ENCODE data around the gene MCL1.

The MCL1 gene

GRCh38 chr1:150537732-150538684 lies 41.4 kb downstream of the MCL1 start:
- DNase-seq (no peak), ATAC-seq (replicated peaks) (no peak)
- Mint-ChIP-seq H3K4me3 (no peak overlapping the region), H3K36me3 (no peaks in the 10 kb centered on the region), H3K27ac (no peak overlapping the region), H3K27me3 (peaks cover 0 to 8% of the 10 kb centered on the region in 2 donors), H3K9me3 (no peaks in the 10 kb centered on the region), H3K4me1 (no peaks in the 10 kb centered on the region)

GRCh38 chr1:150536836-150537731 lies 42.3 kb downstream of the MCL1 start:
- Mint-ChIP-seq H3K4me3 (no peak overlapping the region), H3K36me3 (no peaks in the 10 kb centered on the region), H3K9me3 (no peaks in the 10 kb centered on the region), H3K27ac (no peak overlapping the region), H3K27me3 (peaks cover 0 to 8% of the 10 kb centered on the region in 2 donors), H3K4me1 (peaks cover 4 to 8% of the 10 kb centered on the region in 2 donors)
- no peak for ATAC-seq (replicated peaks)
- DNase-seq = no peak

- H3K4me1 Mint-ChIP-seq = peaks cover 7 to 17% of the 10 kb centered on the region in 2 donors
- no peaks in the 10 kb centered on the region for H3K9me3 Mint-ChIP-seq
- H3K4me3 Mint-ChIP-seq = no peak overlapping the region
- ATAC-seq (replicated peaks) (no peak), DNase-seq (no peak)
- H3K36me3 Mint-ChIP-seq = no peaks in the 10 kb centered on the region
- no peak overlapping the region for H3K27ac Mint-ChIP-seq
- H3K27me3 Mint-ChIP-seq = peaks cover 0 to 8% of the 10 kb centered on the region in 2 donors
Observed at GRCh38 chr1:150535511-150536287, 43.7 kb downstream of the MCL1 start.

GRCh38 chr1:150534002-150534401 lies 45.4 kb downstream of the MCL1 start:
- Mint-ChIP-seq H3K4me1 (peaks cover 10 to 28% of the 10 kb centered on the region in 2 donors), H3K27ac (no peak overlapping the region), H3K36me3 (no peaks in the 10 kb centered on the region), H3K4me3 (no peak overlapping the region), H3K9me3 (no peaks in the 10 kb centered on the region), H3K27me3 (peaks cover 0 to 8% of the 10 kb centered on the region in 2 donors)
- ATAC-seq (replicated peaks) (no peak), DNase-seq (no peak)

GRCh38 chr1:150532860-150533259 lies 46.5 kb downstream of the MCL1 start:
- peaks cover 10 to 28% of the 10 kb centered on the region in 2 donors for H3K4me1 Mint-ChIP-seq
- DNase-seq (no peak), ATAC-seq (replicated peaks) (no peak)
- no peak overlapping the region for H3K27ac Mint-ChIP-seq
- H3K9me3 Mint-ChIP-seq = no peaks in the 10 kb centered on the region
- peaks cover 0 to 8% of the 10 kb centered on the region in 2 donors for H3K27me3 Mint-ChIP-seq
- no peaks in the 10 kb centered on the region for H3K36me3 Mint-ChIP-seq
- no peak overlapping the region for H3K4me3 Mint-ChIP-seq

GRCh38 chr1:150530491-150531159 lies 48.8 kb downstream of the MCL1 start:
- DNase-seq (no peak), ATAC-seq (replicated peaks) (peak; percentile 56 to 67)
- no peaks in the 10 kb centered on the region for H3K27me3 Mint-ChIP-seq
- no peak overlapping the region for H3K4me3 Mint-ChIP-seq
- H3K4me1 Mint-ChIP-seq = peaks cover 10 to 28% of the 10 kb centered on the region in 2 donors
- no peak overlapping the region for H3K27ac Mint-ChIP-seq
- no peaks in the 10 kb centered on the region for H3K9me3 Mint-ChIP-seq
- H3K36me3 Mint-ChIP-seq = no peaks in the 10 kb centered on the region

- Mint-ChIP-seq H3K4me3 (no peak overlapping the region), H3K36me3 (no peaks in the 10 kb centered on the region), H3K9me3 (no peaks in the 10 kb centered on the region), H3K27ac (no peak overlapping the region), H3K27me3 (no peaks in the 10 kb centered on the region), H3K4me1 (peaks cover 10 to 28% of the 10 kb centered on the region in 2 donors)
- ATAC-seq (replicated peaks) (no peak), DNase-seq (no peak)
Observed at GRCh38 chr1:150529017-150529416, 50.4 kb downstream of the MCL1 start.

GRCh38 chr1:150528196-150528595 lies 51.2 kb downstream of the MCL1 start:
- Mint-ChIP-seq H3K4me1 (peaks cover 10 to 28% of the 10 kb centered on the region in 2 donors), H3K27me3 (no peaks in the 10 kb centered on the region), H3K4me3 (no peak overlapping the region), H3K36me3 (no peaks in the 10 kb centered on the region), H3K9me3 (no peaks in the 10 kb centered on the region), H3K27ac (no peak overlapping the region)
- ATAC-seq (replicated peaks) = no peak
- DNase-seq = no peak

- Mint-ChIP-seq H3K27me3 (no peaks in the 10 kb centered on the region), H3K4me1 (peaks cover 0 to 7% of the 10 kb centered on the region in 2 donors), H3K27ac (no peak overlapping the region), H3K36me3 (no peaks in the 10 kb centered on the region), H3K4me3 (no peak overlapping the region), H3K9me3 (no peaks in the 10 kb centered on the region)
- ATAC-seq (replicated peaks) (no peak), DNase-seq (no peak)
Observed at GRCh38 chr1:150525348-150525747, 54.1 kb downstream of the MCL1 start.

All from stimulated activated naive B cell treated with anti-CD40 and anti-IgM and Interleukin-4, amounts not matched to agents 10 μg/mL and 1 μg/mL and 100 μg/mL, for 72 hours (primary cell).